ENCODE measurements around the gene BMP3. TPM values are rescaled to one million over a fixed set of nuclear protein-coding genes. Genes with fewer than 3 reads are reported as not detected.

BMP3 gene
- total RNA-seq, 1 donor from 2014 or later = not detected

DNA sequence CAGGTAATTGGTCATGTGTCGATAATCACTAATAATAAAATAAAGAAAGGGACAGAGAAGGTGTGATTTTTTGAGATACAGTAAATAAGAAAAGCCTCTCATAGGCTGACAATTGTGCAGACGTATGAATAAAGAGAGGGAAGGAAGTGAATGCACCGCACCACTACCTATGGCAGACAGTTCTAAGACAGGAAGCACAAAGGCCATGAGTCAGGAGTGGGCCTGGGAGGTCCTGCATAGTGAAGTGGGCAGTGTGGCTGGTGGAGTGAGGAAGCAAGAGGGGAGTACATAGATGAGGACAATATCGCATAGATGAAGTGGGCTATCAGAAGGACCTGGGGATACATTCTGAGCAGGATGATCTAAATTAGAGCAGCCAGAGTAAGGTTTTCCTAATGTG is 75.6 kb downstream of the BMP3 start:
- Histone ChIP-seq H3K4me2 (ENCODE audit: low read length) (no peak overlapping the region), H3K36me3 (ENCODE audit: insufficient read depth, low read length) (no peaks in the 10 kb centered on the region), H4K20me1 (ENCODE audit: insufficient read depth, low read length) (no peaks in the 10 kb centered on the region), H3K79me2 (ENCODE audit: insufficient read depth, low read length) (no peaks in the 10 kb centered on the region), H3K4me1 (ENCODE audit: insufficient read depth, low read length) (no peaks in the 10 kb centered on the region), H3K27ac (ENCODE audit: low read depth, low read length) (no peak overlapping the region), H3K9me3 (ENCODE audit: insufficient read depth, low read depth, low read length) (no peaks in the 10 kb centered on the region), H3K4me3 (ENCODE audit: insufficient read depth, low read depth, low read length) (no peak overlapping the region), H3K9ac (ENCODE audit: low read length) (no peak overlapping the region), H3K27me3 (ENCODE audit: insufficient read depth, low read length) (no peaks in the 10 kb centered on the region), H2AFZ (ENCODE audit: low read depth, low read length) (no peak overlapping the region)
- Mint-ChIP-seq H3K27me3 (ENCODE audit: low read depth, unreplicated experiment) (no peaks in the 10 kb centered on the region), H3K4me1 (ENCODE audit: low read depth, unreplicated experiment) (peaks cover 2% of the 10 kb centered on the region), H3K4me3 (ENCODE audit: unreplicated experiment) (no peak overlapping the region), H3K27ac (ENCODE audit: unreplicated experiment) (no peak overlapping the region), H3K36me3 (ENCODE audit: low read depth, unreplicated experiment) (no peaks in the 10 kb centered on the region), H3K9me3 (ENCODE audit: unreplicated experiment) (no peaks in the 10 kb centered on the region)
- FAIRE-seq (no peak), DNase-seq (ENCODE audit: low read depth) (no peak)
- TF ChIP-seq EZH2 (IDR thresholded peaks at IDR 0.05; ENCODE audit: insufficient read depth, low read length) (no peak), CTCF (IDR thresholded peaks at IDR 0.05; ENCODE audit: insufficient read depth, low read depth, low read length) (no peak)

Other genes with a start within 250 kb of the BMP3 start
- 0.23 and 0.29 TPM in 2 replicates for gene PRKG2, start 184.5 kb downstream of the BMP3 start, total RNA-seq

Data from astrocyte (in vitro differentiated cells and primary cell).